WTC11 (cell line): ENCODE results near the gene DTD1. TPM values are rescaled to one million over a fixed set of nuclear protein-coding genes. Genes with fewer than 3 reads are reported as not detected.

Experiments
- ATAC-seq: fragments of 200-7000 bp; cut with Tn5 transposase; 2 replicates; pipeline ENCODE4 v1.10.0; 2021; ENCODE audit warnings: mild to moderate bottlenecking, moderate library complexity
- CTCF ChIA-PET: fragments of 300-600 bp; sonication (Branson Sonifier 250); formaldehyde crosslinking; loops from one replicate; lab custom pipeline; 2021; ENCODE audit warnings: antibody characterized with exemption; lab: Charles Lee
- POLR2A ChIA-PET: fragments of 350-600 bp; sonication (Branson Sonifier 250); formaldehyde crosslinking; loops from one replicate; lab custom pipeline; 2021; ENCODE audit warnings: antibody characterized with exemption; lab: Charles Lee
- DNase-seq: peaks from one replicate; pipeline ENCODE4 v3.0.0; 2021; ENCODE audit warnings: low spot score
- H3K27ac Mint-ChIP-seq: 2 replicates; pipeline ENCODE4 v1.8.0; 2021; ENCODE audit warnings: mixed read lengths
- H3K27me3 Mint-ChIP-seq: 2 replicates; pipeline ENCODE4 v1.8.0; 2021; ENCODE audit warnings: low read depth, mild to moderate bottlenecking, moderate library complexity, mixed read lengths
- H3K36me3 Mint-ChIP-seq: 2 replicates; pipeline ENCODE4 v1.8.0; 2021; ENCODE audit warnings: mixed read lengths
- H3K4me1 Mint-ChIP-seq: 2 replicates; pipeline ENCODE4 v1.8.0; 2022; ENCODE audit warnings: mixed read lengths
- H3K4me3 Mint-ChIP-seq: 2 replicates; pipeline ENCODE4 v1.8.0; 2021; ENCODE audit warnings: mild to moderate bottlenecking, moderate library complexity, mixed read lengths
- H3K9me3 Mint-ChIP-seq: 2 replicates; pipeline ENCODE4 v1.8.0; 2021; ENCODE audit warnings: mixed read lengths
- FOXK1 ChIP-seq: sonication (generic); formaldehyde crosslinking; IDR thresholded peaks from 2 replicates; pipeline ENCODE4 v1.8.0; 2022; ENCODE audit warnings: mild to moderate bottlenecking, moderate library complexity, missing genetic modification reagents
- MYBL2 ChIP-seq: sonication (generic); formaldehyde crosslinking; IDR thresholded peaks from 2 replicates; pipeline ENCODE4 v1.8.1; 2023; ENCODE audit warnings: mild to moderate bottlenecking, moderate library complexity, missing genetic modification reagents
- NR1H2 ChIP-seq: sonication (generic); formaldehyde crosslinking; IDR thresholded peaks from 2 replicates; pipeline ENCODE4 v1.9.0; 2021; ENCODE audit warnings: mild to moderate bottlenecking, moderate library complexity, missing genetic modification reagents
- RORB ChIP-seq: fragments of 250-450 bp; sonication (Bioruptor Pico); IDR thresholded peaks from 2 replicates; pipeline ENCODE4 v1.9.0; 2021; ENCODE audit warnings: mild to moderate bottlenecking
- SMAD3 ChIP-seq: sonication (generic); formaldehyde crosslinking; IDR thresholded peaks from 2 replicates; pipeline ENCODE4 v1.8.0; 2022; ENCODE audit warnings: missing genetic modification reagents, mild to moderate bottlenecking, borderline replicate concordance
- TEAD1 ChIP-seq: sonication (generic); formaldehyde crosslinking; IDR thresholded peaks from 2 replicates; pipeline ENCODE4 v1.8.0; 2022; ENCODE audit warnings: mild to moderate bottlenecking, missing genetic modification reagents
- TP53 ChIP-seq: sonication (generic); formaldehyde crosslinking; IDR thresholded peaks from 2 replicates; pipeline ENCODE4 v1.8.1; 2023; ENCODE audit warnings: mild to moderate bottlenecking, missing genetic modification reagents
- ZNF121 ChIP-seq: sonication (generic); formaldehyde crosslinking; IDR thresholded peaks from 2 replicates; pipeline ENCODE4 v1.8.0; 2023; ENCODE audit warnings: missing genetic modification reagents
- total RNA-seq: library from RNA; stranded (reverse); gene quantifications from 3 replicates; pipeline ENCODE4 v1.2.3, GENCODE V29; 2021
- TF ChIP-seq, protein P1 (sequence below): fragments of 250-450 bp; sonication (Bioruptor Pico); IDR thresholded peaks from 2 replicates; pipeline ENCODE4 v1.8.0; 2021; ENCODE audit warnings: mild to moderate bottlenecking
- TF ChIP-seq, protein P2 (sequence below): sonication (generic); formaldehyde crosslinking; IDR thresholded peaks from 2 replicates; pipeline ENCODE4 v1.8.1; 2023; ENCODE audit warnings: mild to moderate bottlenecking, missing genetic modification reagents
- TF ChIP-seq, protein P3 (sequence below): sonication (generic); formaldehyde crosslinking; IDR thresholded peaks from 2 replicates; pipeline ENCODE4 v1.8.1; 2023; ENCODE audit warnings: mild to moderate bottlenecking, missing genetic modification reagents
- TF ChIP-seq, protein P4 (sequence below): sonication (generic); formaldehyde crosslinking; conservative IDR thresholded peaks from 2 replicates; pipeline ENCODE4 v1.8.1; 2022; ENCODE audit warnings: mild to moderate bottlenecking, missing genetic modification reagents
- TF ChIP-seq, protein P5 (sequence below): fragments of 250-450 bp; sonication (Bioruptor Pico); IDR thresholded peaks from 2 replicates; pipeline ENCODE4 v1.9.0; 2021; ENCODE audit warnings: moderate library complexity, mild to moderate bottlenecking, inconsistent platforms, borderline replicate concordance
- TF ChIP-seq, protein P6 (sequence below): sonication (generic); formaldehyde crosslinking; IDR thresholded peaks from 2 replicates; pipeline ENCODE4 v1.8.1; 2022; ENCODE audit warnings: missing genetic modification reagents, borderline replicate concordance
- TF ChIP-seq, protein P7 (sequence below): sonication (generic); formaldehyde crosslinking; IDR thresholded peaks from 2 replicates; pipeline ENCODE4 v1.8.0; 2023; ENCODE audit warnings: mild to moderate bottlenecking, missing genetic modification reagents
- TF ChIP-seq, protein P8 (sequence below): sonication (generic); formaldehyde crosslinking; IDR thresholded peaks from 2 replicates; pipeline ENCODE4 v1.8.1; 2022; ENCODE audit warnings: low read depth, mild to moderate bottlenecking, moderate library complexity, missing genetic modification reagents, borderline replicate concordance

The DTD1 gene
- total RNA-seq, 1 experiment from 2014 or later, result 71.1 TPM

DNA sequence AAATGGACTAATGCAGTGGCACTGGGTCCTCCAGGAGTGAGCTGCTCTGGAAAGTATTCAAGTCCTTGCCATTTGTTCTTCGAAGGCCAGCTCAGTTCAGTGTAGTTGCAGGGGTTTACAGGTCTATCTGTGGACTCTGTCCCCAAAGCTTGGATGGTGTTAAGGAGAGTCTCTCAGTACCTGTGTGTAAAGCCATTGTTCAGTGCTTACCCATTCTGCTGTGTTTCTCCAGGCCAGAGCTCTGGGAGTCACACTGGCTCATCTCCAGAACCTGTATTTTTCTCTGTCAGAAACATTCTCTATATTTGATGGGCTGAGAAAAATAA, 66.6 kb downstream of the DTD1 start (continued):
- TF ChIP-seq, protein P1, sequence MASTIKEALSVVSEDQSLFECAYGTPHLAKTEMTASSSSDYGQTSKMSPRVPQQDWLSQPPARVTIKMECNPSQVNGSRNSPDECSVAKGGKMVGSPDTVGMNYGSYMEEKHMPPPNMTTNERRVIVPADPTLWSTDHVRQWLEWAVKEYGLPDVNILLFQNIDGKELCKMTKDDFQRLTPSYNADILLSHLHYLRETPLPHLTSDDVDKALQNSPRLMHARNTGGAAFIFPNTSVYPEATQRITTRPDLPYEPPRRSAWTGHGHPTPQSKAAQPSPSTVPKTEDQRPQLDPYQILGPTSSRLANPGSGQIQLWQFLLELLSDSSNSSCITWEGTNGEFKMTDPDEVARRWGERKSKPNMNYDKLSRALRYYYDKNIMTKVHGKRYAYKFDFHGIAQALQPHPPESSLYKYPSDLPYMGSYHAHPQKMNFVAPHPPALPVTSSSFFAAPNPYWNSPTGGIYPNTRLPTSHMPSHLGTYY (CRISPR knock-in tag), result no peak
- no peak for TF ChIP-seq FOXK1 (CRISPR knock-in tag)
- TF ChIP-seq, protein P2, sequence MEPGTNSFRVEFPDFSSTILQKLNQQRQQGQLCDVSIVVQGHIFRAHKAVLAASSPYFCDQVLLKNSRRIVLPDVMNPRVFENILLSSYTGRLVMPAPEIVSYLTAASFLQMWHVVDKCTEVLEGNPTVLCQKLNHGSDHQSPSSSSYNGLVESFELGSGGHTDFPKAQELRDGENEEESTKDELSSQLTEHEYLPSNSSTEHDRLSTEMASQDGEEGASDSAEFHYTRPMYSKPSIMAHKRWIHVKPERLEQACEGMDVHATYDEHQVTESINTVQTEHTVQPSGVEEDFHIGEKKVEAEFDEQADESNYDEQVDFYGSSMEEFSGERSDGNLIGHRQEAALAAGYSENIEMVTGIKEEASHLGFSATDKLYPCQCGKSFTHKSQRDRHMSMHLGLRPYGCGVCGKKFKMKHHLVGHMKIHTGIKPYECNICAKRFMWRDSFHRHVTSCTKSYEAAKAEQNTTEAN, result no peak
- no peak for TF ChIP-seq MYBL2 (CRISPR knock-in tag)
- TF ChIP-seq ZNF121 (CRISPR knock-in tag), result no peak
- no peak for TF ChIP-seq NR1H2 (CRISPR knock-in tag)
- TF ChIP-seq TP53 (CRISPR knock-in tag), result no peak
- TF ChIP-seq SMAD3 (CRISPR knock-in tag), result no peak
- TF ChIP-seq, protein P3, sequence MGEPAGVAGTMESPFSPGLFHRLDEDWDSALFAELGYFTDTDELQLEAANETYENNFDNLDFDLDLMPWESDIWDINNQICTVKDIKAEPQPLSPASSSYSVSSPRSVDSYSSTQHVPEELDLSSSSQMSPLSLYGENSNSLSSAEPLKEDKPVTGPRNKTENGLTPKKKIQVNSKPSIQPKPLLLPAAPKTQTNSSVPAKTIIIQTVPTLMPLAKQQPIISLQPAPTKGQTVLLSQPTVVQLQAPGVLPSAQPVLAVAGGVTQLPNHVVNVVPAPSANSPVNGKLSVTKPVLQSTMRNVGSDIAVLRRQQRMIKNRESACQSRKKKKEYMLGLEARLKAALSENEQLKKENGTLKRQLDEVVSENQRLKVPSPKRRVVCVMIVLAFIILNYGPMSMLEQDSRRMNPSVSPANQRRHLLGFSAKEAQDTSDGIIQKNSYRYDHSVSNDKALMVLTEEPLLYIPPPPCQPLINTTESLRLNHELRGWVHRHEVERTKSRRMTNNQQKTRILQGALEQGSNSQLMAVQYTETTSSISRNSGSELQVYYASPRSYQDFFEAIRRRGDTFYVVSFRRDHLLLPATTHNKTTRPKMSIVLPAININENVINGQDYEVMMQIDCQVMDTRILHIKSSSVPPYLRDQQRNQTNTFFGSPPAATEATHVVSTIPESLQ (CRISPR knock-in tag), result no peak
- TF ChIP-seq, protein P4, sequence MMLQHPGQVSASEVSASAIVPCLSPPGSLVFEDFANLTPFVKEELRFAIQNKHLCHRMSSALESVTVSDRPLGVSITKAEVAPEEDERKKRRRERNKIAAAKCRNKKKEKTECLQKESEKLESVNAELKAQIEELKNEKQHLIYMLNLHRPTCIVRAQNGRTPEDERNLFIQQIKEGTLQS (CRISPR knock-in tag), result no peak

DNA sequence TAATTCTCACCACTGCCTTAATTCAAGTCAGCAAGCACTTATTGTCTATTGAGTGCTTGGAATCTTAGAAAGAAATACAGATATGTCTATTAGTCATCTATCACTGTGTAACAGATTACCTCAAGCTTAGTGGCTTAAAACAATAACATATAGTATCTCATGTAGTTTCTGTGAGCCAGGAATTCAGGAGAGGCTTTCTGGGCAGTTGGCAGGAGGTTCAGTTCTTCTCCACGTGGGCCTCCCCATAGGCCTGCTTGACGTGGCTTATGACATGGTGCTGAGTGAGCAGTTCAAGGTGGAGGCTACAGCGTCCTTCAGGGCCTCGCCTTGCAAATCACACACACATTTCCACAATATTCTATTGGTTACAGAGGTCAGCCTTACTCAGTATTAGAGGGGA, 69.7 kb downstream of the DTD1 start:
- POLR2A ChIA-PET, result no interaction called here
- ATAC-seq, result no peak
- Mint-ChIP-seq H3K27me3 (no peaks in the 10 kb centered on the region), H3K9me3 (no peaks in the 10 kb centered on the region), H3K36me3 (no peaks in the 10 kb centered on the region), H3K4me3 (no peak overlapping the region), H3K4me1 (no peaks in the 10 kb centered on the region), H3K27ac (no peak overlapping the region)
- CTCF ChIA-PET, result no interaction called here
- TF ChIP-seq, protein P5, sequence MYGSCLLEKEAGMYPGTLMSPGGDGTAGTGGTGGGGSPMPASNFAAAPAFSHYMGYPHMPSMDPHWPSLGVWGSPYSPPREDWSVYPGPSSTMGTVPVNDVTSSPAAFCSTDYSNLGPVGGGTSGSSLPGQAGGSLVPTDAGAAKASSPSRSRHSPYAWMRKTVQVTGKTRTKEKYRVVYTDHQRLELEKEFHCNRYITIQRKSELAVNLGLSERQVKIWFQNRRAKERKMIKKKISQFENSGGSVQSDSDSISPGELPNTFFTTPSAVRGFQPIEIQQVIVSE (CRISPR knock-in tag), result no peak
- TF ChIP-seq RORB (CRISPR knock-in tag) (no peak), FOXK1 (CRISPR knock-in tag) (no peak), TEAD1 (CRISPR knock-in tag) (no peak)
- TF ChIP-seq, protein P6, sequence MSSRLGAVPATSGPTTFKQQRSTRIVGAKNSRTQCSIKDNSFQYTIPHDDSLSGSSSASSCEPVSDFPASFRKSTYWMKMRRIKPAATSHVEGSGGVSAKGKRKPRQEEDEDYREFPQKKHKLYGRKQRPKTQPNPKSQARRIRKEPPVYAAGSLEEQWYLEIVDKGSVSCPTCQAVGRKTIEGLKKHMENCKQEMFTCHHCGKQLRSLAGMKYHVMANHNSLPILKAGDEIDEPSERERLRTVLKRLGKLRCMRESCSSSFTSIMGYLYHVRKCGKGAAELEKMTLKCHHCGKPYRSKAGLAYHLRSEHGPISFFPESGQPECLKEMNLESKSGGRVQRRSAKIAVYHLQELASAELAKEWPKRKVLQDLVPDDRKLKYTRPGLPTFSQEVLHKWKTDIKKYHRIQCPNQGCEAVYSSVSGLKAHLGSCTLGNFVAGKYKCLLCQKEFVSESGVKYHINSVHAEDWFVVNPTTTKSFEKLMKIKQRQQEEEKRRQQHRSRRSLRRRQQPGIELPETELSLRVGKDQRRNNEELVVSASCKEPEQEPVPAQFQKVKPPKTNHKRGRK, result no peak
- TF ChIP-seq, protein P7, sequence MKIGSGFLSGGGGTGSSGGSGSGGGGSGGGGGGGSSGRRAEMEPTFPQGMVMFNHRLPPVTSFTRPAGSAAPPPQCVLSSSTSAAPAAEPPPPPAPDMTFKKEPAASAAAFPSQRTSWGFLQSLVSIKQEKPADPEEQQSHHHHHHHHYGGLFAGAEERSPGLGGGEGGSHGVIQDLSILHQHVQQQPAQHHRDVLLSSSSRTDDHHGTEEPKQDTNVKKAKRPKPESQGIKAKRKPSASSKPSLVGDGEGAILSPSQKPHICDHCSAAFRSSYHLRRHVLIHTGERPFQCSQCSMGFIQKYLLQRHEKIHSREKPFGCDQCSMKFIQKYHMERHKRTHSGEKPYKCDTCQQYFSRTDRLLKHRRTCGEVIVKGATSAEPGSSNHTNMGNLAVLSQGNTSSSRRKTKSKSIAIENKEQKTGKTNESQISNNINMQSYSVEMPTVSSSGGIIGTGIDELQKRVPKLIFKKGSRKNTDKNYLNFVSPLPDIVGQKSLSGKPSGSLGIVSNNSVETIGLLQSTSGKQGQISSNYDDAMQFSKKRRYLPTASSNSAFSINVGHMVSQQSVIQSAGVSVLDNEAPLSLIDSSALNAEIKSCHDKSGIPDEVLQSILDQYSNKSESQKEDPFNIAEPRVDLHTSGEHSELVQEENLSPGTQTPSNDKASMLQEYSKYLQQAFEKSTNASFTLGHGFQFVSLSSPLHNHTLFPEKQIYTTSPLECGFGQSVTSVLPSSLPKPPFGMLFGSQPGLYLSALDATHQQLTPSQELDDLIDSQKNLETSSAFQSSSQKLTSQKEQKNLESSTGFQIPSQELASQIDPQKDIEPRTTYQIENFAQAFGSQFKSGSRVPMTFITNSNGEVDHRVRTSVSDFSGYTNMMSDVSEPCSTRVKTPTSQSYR (CRISPR knock-in tag), result no peak
- TF ChIP-seq, protein P8, sequence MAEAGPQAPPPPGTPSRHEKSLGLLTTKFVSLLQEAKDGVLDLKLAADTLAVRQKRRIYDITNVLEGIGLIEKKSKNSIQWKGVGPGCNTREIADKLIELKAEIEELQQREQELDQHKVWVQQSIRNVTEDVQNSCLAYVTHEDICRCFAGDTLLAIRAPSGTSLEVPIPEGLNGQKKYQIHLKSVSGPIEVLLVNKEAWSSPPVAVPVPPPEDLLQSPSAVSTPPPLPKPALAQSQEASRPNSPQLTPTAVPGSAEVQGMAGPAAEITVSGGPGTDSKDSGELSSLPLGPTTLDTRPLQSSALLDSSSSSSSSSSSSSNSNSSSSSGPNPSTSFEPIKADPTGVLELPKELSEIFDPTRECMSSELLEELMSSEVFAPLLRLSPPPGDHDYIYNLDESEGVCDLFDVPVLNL (CRISPR knock-in tag), result no peak
- TF ChIP-seq, all 79 proteins: peak for 0
- DNase-seq, result no peak
